IMR-90 (cell line): Measurements from ENCODE around the gene RBMS3.

ENCODE experiments used
- BHLHE40 ChIP-seq: fragments of 150-350 bp; IDR thresholded peaks from 2 replicates; pipeline ENCODE4 v1.6.1; 2016; ENCODE audit warnings: mild to moderate bottlenecking, low read depth, low read length
- CEBPB ChIP-seq: IDR thresholded peaks from 2 replicates; pipeline ENCODE4 v1.6.1; 2012; ENCODE audit warnings: low read depth, low read length, improper control_type of control experiment
- MAFK ChIP-seq: IDR thresholded peaks from 2 replicates; pipeline ENCODE4 v1.6.1; 2012; ENCODE audit warnings: low read depth, low read length, improper control_type of control experiment
- MXI1 ChIP-seq: IDR thresholded peaks from 2 replicates; pipeline ENCODE4 v1.6.1; 2012; ENCODE audit warnings: low read depth, mild to moderate bottlenecking, low read length, moderate library complexity, borderline replicate concordance
- NFE2L2 ChIP-seq: fragments of 150-350 bp; IDR thresholded peaks from 2 replicates; pipeline ENCODE4 v1.6.1; 2016; ENCODE audit warnings: low read depth, mild to moderate bottlenecking, low read length
- POLR2A ChIP-seq: IDR thresholded peaks from 2 replicates; pipeline ENCODE4 v1.6.1; 2012; ENCODE audit warnings: mild to moderate bottlenecking, low read depth, low read length
- RAD21 ChIP-seq: IDR thresholded peaks from 2 replicates; pipeline ENCODE4 v1.6.1; 2012; ENCODE audit warnings: low read length, improper control_type of control experiment
- RCOR1 ChIP-seq: IDR thresholded peaks from 2 replicates; pipeline ENCODE4 v1.6.1; 2012; ENCODE audit warnings: mild to moderate bottlenecking, low read length, improper control_type of control experiment; ENCODE audit not compliant: insufficient replicate concordance
- SMC3 ChIP-seq: fragments of 150-350 bp; IDR thresholded peaks from 2 replicates; pipeline ENCODE4 v1.6.1; 2016; ENCODE audit warnings: low read depth, mild to moderate bottlenecking, antibody characterized with exemption, low read length, moderate library complexity
- TF ChIP-seq, protein P1 (sequence below): conservative IDR thresholded peaks from 2 replicates; pipeline ENCODE4 v1.5.1; 2012; ENCODE audit warnings: mild to moderate bottlenecking, low read depth, low read length, improper control_type of control experiment
- TF ChIP-seq, protein P2 (sequence below): fragments of 150-350 bp; IDR thresholded peaks from 2 replicates; pipeline ENCODE4 v1.6.1; 2017; ENCODE audit warnings: mild to moderate bottlenecking, antibody characterized with exemption, low read length, low read depth

DNA sequence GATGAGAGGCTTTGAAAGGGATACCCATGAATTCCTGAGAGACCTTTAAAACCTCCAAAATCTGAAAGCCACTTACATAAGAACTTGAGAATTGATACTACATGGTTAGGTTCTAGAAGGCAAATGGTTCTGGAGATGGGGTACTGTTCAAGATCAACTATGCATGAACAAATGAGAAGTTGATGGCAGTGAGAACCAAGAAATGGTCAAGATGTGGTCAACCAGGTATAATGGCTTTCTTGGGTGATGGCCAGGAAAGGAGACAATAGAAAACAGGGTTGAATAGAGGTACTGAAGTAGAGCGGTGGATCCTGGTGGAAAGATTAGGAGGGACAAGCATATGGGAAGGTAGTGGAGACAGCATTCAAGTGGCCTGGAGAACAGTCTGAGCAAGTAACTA lies 200.4 kb downstream of the RBMS3 start:
- TF ChIP-seq, protein P1, sequence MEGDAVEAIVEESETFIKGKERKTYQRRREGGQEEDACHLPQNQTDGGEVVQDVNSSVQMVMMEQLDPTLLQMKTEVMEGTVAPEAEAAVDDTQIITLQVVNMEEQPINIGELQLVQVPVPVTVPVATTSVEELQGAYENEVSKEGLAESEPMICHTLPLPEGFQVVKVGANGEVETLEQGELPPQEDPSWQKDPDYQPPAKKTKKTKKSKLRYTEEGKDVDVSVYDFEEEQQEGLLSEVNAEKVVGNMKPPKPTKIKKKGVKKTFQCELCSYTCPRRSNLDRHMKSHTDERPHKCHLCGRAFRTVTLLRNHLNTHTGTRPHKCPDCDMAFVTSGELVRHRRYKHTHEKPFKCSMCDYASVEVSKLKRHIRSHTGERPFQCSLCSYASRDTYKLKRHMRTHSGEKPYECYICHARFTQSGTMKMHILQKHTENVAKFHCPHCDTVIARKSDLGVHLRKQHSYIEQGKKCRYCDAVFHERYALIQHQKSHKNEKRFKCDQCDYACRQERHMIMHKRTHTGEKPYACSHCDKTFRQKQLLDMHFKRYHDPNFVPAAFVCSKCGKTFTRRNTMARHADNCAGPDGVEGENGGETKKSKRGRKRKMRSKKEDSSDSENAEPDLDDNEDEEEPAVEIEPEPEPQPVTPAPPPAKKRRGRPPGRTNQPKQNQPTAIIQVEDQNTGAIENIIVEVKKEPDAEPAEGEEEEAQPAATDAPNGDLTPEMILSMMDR = no peak
- TF ChIP-seq, protein P2, sequence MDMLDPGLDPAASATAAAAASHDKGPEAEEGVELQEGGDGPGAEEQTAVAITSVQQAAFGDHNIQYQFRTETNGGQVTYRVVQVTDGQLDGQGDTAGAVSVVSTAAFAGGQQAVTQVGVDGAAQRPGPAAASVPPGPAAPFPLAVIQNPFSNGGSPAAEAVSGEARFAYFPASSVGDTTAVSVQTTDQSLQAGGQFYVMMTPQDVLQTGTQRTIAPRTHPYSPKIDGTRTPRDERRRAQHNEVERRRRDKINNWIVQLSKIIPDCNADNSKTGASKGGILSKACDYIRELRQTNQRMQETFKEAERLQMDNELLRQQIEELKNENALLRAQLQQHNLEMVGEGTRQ = no peak
- TF ChIP-seq POLR2A = no peak
- no peak for TF ChIP-seq RAD21
- TF ChIP-seq RCOR1 = no peak
- TF ChIP-seq MAFK = no peak
- no peak for TF ChIP-seq MXI1
- no peak for TF ChIP-seq SMC3
- no peak for TF ChIP-seq CEBPB
- no peak for TF ChIP-seq NFE2L2
- no peak for TF ChIP-seq BHLHE40
